Measurements from ENCODE around the gene IRF2BP2. TPM values are rescaled to one million over a fixed set of nuclear protein-coding genes. Genes with fewer than 3 reads are reported as not detected.

The IRF2BP2 gene
- total and polyA plus RNA-seq, 10 of the 15 experiments (the other 5 are each of a cell fraction or from before 2014, with no cell fraction given) = 7.5 to 114 (median 52.3) TPM

GRCh38 chr1:234584420-234584805 is 25.6 kb downstream of the IRF2BP2 start (continued):
- TF ChIP-seq TBL1XR1 (IDR thresholded peaks at IDR 0.05; ENCODE audit: low read depth, low read length) (no peak), PAX8 (IDR thresholded peaks at IDR 0.05) (no peak), RELB (IDR thresholded peaks at IDR 0.05; ENCODE audit: low read depth) (no peak), NFYA (IDR thresholded peaks at IDR 0.05; ENCODE audit: borderline replicate concordance, low read depth, low read length) (no peak), ZNF622 (IDR thresholded peaks at IDR 0.05) (no peak), CEBPB (IDR thresholded peaks at IDR 0.05; ENCODE audit: borderline replicate concordance in 1 of 2, low read depth in 2 of 2, low read length in 2 of 2) (no peak), CREM (IDR thresholded peaks at IDR 0.05; ENCODE audit: low read depth) (no peak)

- Histone ChIP-seq H3K27me3 (replicated peaks in 1 of 2; ENCODE audit: control insufficient read depth in 2 of 2, insufficient read depth in 2 of 2, low read length in 1 of 2) (no peaks in the 10 kb centered on the region; a peak in 1 of 4 replicates), H3K4me2 (ENCODE audit: control insufficient read depth, insufficient read depth) (no peak overlapping the region), H3K9me3 (replicated peaks; ENCODE audit: control insufficient read depth, insufficient read depth, low read length) (no peaks in the 10 kb centered on the region; the same call in 2 of the 3 replicates), H3K36me3 (ENCODE audit: control insufficient read depth in 2 of 2, insufficient read depth in 2 of 2, low read length in 1 of 2) (no peaks in the 10 kb centered on the region), H4K20me1 (ENCODE audit: control insufficient read depth, insufficient read depth) (no peaks in the 10 kb centered on the region), H3K4me1 (ENCODE audit: control insufficient read depth, insufficient read depth, low read length) (no peaks in the 10 kb centered on the region), H3K9ac (ENCODE audit: control insufficient read depth, insufficient read depth, low read length) (no peak overlapping the region), H2AFZ (ENCODE audit: control insufficient read depth, low read depth, low read length) (no peak overlapping the region), H3K79me2 (ENCODE audit: control insufficient read depth, insufficient read depth, low read length) (no peaks in the 10 kb centered on the region), H3K27ac (ENCODE audit: control insufficient read depth, insufficient read depth) (no peak overlapping the region), H3K4me3 (no peak overlapping the region)
- ChIA-PET CTCF (interaction anchor here (1.3 kb wide), 1 partner anchor 190 kb away, joined by 3 read pairs; no protein-coding TSS in a partner anchor), POLR2A (interaction anchor here (0.6 to 0.7 kb wide), 2 partner anchors 39 to 810 kb away, joined by 3 read pairs; no protein-coding TSS in a partner anchor), RAD21 (ENCODE audit: unreplicated experiment) (interaction anchor here (0.6 to 0.7 kb wide), 2 partner anchors 111 to 332 kb away, joined by 3 to 4 read pairs; no protein-coding TSS in a partner anchor), SMC1A (ENCODE audit: uncharacterized antibody, unreplicated experiment) (interaction anchor here (0.7 to 1.9 kb wide), 4 partner anchors 53 to 83 kb away, joined by 3 to 5 read pairs (median 4); no protein-coding TSS in a partner anchor)
- no peak for DNase-seq (ENCODE audit: low read depth, low spot score)
- intact Hi-C loops (cut with micrococcal nuclease; ENCODE audit: unreplicated experiment) = no loop called here
- no peak for FAIRE-seq
- 73% methylated on average over 9 of the region's 9 CpGs for WGBS (ENCODE audit: insufficient coverage, insufficient replicate concordance, low lambda C conversion rate, missing lambda C conversion rate)
- ATAC-seq = no peak
- BruUV-seq (replicated peaks) = no TSS peak
- in situ Hi-C loops (cut with MboI) = no loop called here
- no peak for TF ChIP-seq FOXK2 (IDR thresholded peaks at IDR 0.05)
- TF ChIP-seq ZBTB40 (IDR thresholded peaks at IDR 0.05; ENCODE audit: borderline replicate concordance) = no peak
- TF ChIP-seq KDM1A (IDR thresholded peaks at IDR 0.05; ENCODE audit: borderline replicate concordance) = no peak
- no peak for TF ChIP-seq GATAD2B (conservative IDR thresholded peaks at IDR 0.05; ENCODE audit: low read depth)
- TF ChIP-seq, protein P1, sequence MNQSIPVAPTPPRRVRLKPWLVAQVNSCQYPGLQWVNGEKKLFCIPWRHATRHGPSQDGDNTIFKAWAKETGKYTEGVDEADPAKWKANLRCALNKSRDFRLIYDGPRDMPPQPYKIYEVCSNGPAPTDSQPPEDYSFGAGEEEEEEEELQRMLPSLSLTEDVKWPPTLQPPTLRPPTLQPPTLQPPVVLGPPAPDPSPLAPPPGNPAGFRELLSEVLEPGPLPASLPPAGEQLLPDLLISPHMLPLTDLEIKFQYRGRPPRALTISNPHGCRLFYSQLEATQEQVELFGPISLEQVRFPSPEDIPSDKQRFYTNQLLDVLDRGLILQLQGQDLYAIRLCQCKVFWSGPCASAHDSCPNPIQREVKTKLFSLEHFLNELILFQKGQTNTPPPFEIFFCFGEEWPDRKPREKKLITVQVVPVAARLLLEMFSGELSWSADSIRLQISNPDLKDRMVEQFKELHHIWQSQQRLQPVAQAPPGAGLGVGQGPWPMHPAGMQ (IDR thresholded peaks at IDR 0.05; ENCODE audit: borderline replicate concordance) = no peak
- TF ChIP-seq SIN3A (IDR thresholded peaks at IDR 0.05; ENCODE audit: low read depth, low read length) = no peak
- TF ChIP-seq, protein P2, sequence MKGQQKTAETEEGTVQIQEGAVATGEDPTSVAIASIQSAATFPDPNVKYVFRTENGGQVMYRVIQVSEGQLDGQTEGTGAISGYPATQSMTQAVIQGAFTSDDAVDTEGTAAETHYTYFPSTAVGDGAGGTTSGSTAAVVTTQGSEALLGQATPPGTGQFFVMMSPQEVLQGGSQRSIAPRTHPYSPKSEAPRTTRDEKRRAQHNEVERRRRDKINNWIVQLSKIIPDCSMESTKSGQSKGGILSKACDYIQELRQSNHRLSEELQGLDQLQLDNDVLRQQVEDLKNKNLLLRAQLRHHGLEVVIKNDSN (IDR thresholded peaks at IDR 0.05; ENCODE audit: borderline replicate concordance, extremely low read length, insufficient read depth, low read depth, low read length) = no peak
These were observed 26.1 kb downstream of the IRF2BP2 start for GRCh38 chr1:234583755-234584419.
